ENCODE results near the gene NRCAM.
A peak's percentile ranks its signal among the peaks of the same experiment; 100 is the strongest.

The NRCAM gene

GRCh38 chr7:108152198-108152597 is 304.0 kb downstream of the NRCAM start:
- no peaks in the 10 kb centered on the region for H3K27me3 ChIP-seq (ENCODE audit: insufficient read depth, low read length, poor library complexity)
- H4K8ac ChIP-seq (ENCODE audit: low read depth, low read length), result no peak overlapping the region
- no peak overlapping the region for H2BK15ac ChIP-seq (replicated peaks; ENCODE audit: low read depth)
- H3K27ac ChIP-seq (ENCODE audit: low read depth, low read length), result no peak overlapping the region
- H3K56ac ChIP-seq (ENCODE audit: low read length), result no peak overlapping the region
- H3K79me1 ChIP-seq (ENCODE audit: low read length), result no peaks in the 10 kb centered on the region
- H3K9ac ChIP-seq (ENCODE audit: low read length), result no peak overlapping the region
- H3K79me2 ChIP-seq (ENCODE audit: control insufficient read depth, insufficient read depth, low read length), result no peaks in the 10 kb centered on the region
- H3K18ac ChIP-seq (ENCODE audit: low read length), result no peak overlapping the region
- H3K4ac ChIP-seq (ENCODE audit: low read depth, low read length), result no peak overlapping the region
- no peak overlapping the region for H2BK5ac ChIP-seq (ENCODE audit: low read length)
- H4K5ac ChIP-seq (ENCODE audit: low read length), result no peak overlapping the region
- no peaks in the 10 kb centered on the region for H3K36me3 ChIP-seq (ENCODE audit: control insufficient read depth, insufficient read depth, low read length)
- no peak overlapping the region for H3K4me3 ChIP-seq (ENCODE audit: low read length)
- no peaks in the 10 kb centered on the region for H3K4me1 ChIP-seq (ENCODE audit: control insufficient read depth, low read depth, low read length)
- no peak overlapping the region for H2BK120ac ChIP-seq (ENCODE audit: low read depth, low read length)
- DNase-seq, result no peak
- H3K4me2 ChIP-seq (ENCODE audit: low read length), result no peak overlapping the region
- no CpG with 5 or more reads among the region's 3 CpGs for WGBS (ENCODE audit: extremely low coverage, insufficient coverage, low lambda C conversion rate)
- no peak overlapping the region for H3K23ac ChIP-seq (ENCODE audit: low read length)
- no peak overlapping the region for H2AK5ac ChIP-seq (ENCODE audit: low read length)

DNA sequence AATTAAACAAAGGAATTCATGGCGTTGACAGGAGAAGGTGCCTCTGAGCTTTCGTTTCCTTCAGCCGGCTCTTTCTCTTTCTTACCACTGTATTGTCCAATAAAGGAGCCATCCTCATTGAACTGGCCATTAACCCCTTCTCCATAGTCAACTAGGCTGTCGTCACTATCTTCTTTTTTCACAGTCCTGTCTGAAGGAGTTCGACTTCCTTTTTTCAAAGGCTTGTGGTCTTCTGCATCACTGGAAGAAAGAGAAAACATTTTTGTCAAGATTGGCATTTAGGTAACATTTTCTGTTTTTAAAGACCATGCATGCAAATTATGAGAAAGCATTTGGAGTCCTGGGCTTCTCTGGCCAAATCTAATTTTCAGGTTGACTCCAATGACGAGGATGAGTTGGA is 306.3 kb downstream of the NRCAM start:
- H3K4me1 ChIP-seq (ENCODE audit: control insufficient read depth, low read depth, low read length), result no peaks in the 10 kb centered on the region
- H3K9ac ChIP-seq (ENCODE audit: low read length), result no peak overlapping the region
- H2BK120ac ChIP-seq (ENCODE audit: low read depth, low read length), result no peak overlapping the region
- H2BK5ac ChIP-seq (ENCODE audit: low read length), result no peak overlapping the region
- H3K4ac ChIP-seq (ENCODE audit: low read depth, low read length), result no peak overlapping the region
- no peak overlapping the region for H3K4me3 ChIP-seq (ENCODE audit: low read length)
- no peak overlapping the region for H3K4me2 ChIP-seq (ENCODE audit: low read length)
- WGBS (ENCODE audit: extremely low coverage, insufficient coverage, low lambda C conversion rate), result no CpG with 5 or more reads among the region's 6 CpGs
- H3K23ac ChIP-seq (ENCODE audit: low read length), result no peak overlapping the region
- no peak overlapping the region for H4K8ac ChIP-seq (ENCODE audit: low read depth, low read length)
- no peak overlapping the region for H3K18ac ChIP-seq (ENCODE audit: low read length)
- no peak overlapping the region for H4K5ac ChIP-seq (ENCODE audit: low read length)
- no peak for DNase-seq
- no peaks in the 10 kb centered on the region for H3K27me3 ChIP-seq (ENCODE audit: insufficient read depth, low read length, poor library complexity)
- no peaks in the 10 kb centered on the region for H3K36me3 ChIP-seq (ENCODE audit: control insufficient read depth, insufficient read depth, low read length)
- H3K79me2 ChIP-seq (ENCODE audit: control insufficient read depth, insufficient read depth, low read length), result no peaks in the 10 kb centered on the region
- H2BK15ac ChIP-seq (replicated peaks; ENCODE audit: low read depth), result no peak overlapping the region
- H2AK5ac ChIP-seq (ENCODE audit: low read length), result no peak overlapping the region
- H3K56ac ChIP-seq (ENCODE audit: low read length), result no peak overlapping the region
- H3K79me1 ChIP-seq (ENCODE audit: low read length), result no peaks in the 10 kb centered on the region
- H3K27ac ChIP-seq (ENCODE audit: low read depth, low read length), result no peak overlapping the region

- DNase-seq, result no peak
- Histone ChIP-seq H3K79me2 (ENCODE audit: control insufficient read depth, insufficient read depth, low read length) (no peaks in the 10 kb centered on the region), H4K5ac (ENCODE audit: low read length) (no peak overlapping the region), H3K9ac (ENCODE audit: low read length) (no peak overlapping the region), H4K8ac (ENCODE audit: low read depth, low read length) (no peak overlapping the region), H2BK5ac (ENCODE audit: low read length) (no peak overlapping the region), H2AK5ac (ENCODE audit: low read length) (no peak overlapping the region), H3K79me1 (ENCODE audit: low read length) (no peaks in the 10 kb centered on the region), H3K27ac (ENCODE audit: low read depth, low read length) (no peak overlapping the region), H3K4me2 (ENCODE audit: low read length) (no peak overlapping the region), H2BK15ac (replicated peaks; ENCODE audit: low read depth) (no peak overlapping the region), H2BK120ac (ENCODE audit: low read depth, low read length) (no peak overlapping the region), H3K27me3 (ENCODE audit: insufficient read depth, low read length, poor library complexity) (no peaks in the 10 kb centered on the region), H3K36me3 (ENCODE audit: control insufficient read depth, insufficient read depth, low read length) (no peaks in the 10 kb centered on the region), H3K18ac (ENCODE audit: low read length) (no peak overlapping the region), H3K23ac (ENCODE audit: low read length) (no peak overlapping the region), H3K4me1 (ENCODE audit: control insufficient read depth, low read depth, low read length) (no peaks in the 10 kb centered on the region), H3K4me3 (ENCODE audit: low read length) (no peak overlapping the region), H3K56ac (ENCODE audit: low read length) (no peak overlapping the region), H3K4ac (ENCODE audit: low read depth, low read length) (no peak overlapping the region)
- WGBS (ENCODE audit: extremely low coverage, insufficient coverage, low lambda C conversion rate), result no CpG with 5 or more reads among the region's 5 CpGs
Measured at GRCh38 chr7:108149119-108149518, 307.1 kb downstream of the NRCAM start.

DNA sequence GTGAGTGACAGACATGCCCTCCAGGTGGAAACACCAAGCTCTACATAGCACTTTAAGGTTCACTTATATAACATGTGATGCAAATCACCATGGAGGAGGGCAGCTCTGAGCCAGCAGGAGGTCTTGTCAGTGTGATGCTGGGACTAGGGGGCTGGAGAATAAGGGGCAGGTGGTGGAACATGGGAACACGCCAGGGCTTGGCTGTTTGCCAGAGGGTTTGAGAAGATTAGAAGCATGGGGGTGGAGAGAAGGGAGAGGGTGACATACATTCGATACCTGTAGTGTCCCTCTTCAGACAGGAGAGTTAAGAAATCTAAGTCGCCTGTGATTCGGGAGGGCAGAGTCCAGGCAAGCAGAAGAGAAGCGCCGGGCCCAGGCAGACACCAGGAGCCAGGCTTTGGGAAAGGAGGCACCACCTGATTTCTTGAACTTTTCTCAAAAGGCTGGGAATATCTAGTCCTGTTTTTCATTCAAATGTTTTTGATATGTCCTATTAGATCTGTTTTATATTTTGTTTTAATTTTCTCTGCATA is 309.1 kb downstream of the NRCAM start:
- Histone ChIP-seq H3K27me3 (ENCODE audit: insufficient read depth, low read length, poor library complexity) (no peaks in the 10 kb centered on the region), H2BK15ac (replicated peaks; ENCODE audit: low read depth) (no peak overlapping the region), H3K18ac (ENCODE audit: low read length) (no peak overlapping the region), H3K23ac (ENCODE audit: low read length) (no peak overlapping the region), H3K4me2 (ENCODE audit: low read length) (no peak overlapping the region), H2AK5ac (ENCODE audit: low read length) (no peak overlapping the region), H4K8ac (ENCODE audit: low read depth, low read length) (no peak overlapping the region), H3K36me3 (ENCODE audit: control insufficient read depth, insufficient read depth, low read length) (no peaks in the 10 kb centered on the region), H3K27ac (ENCODE audit: low read depth, low read length) (no peak overlapping the region), H3K4me1 (ENCODE audit: control insufficient read depth, low read depth, low read length) (no peaks in the 10 kb centered on the region), H3K79me2 (ENCODE audit: control insufficient read depth, insufficient read depth, low read length) (no peaks in the 10 kb centered on the region), H3K79me1 (ENCODE audit: low read length) (no peaks in the 10 kb centered on the region), H3K4ac (ENCODE audit: low read depth, low read length) (no peak overlapping the region), H2BK5ac (ENCODE audit: low read length) (no peak overlapping the region), H4K5ac (ENCODE audit: low read length) (no peak overlapping the region), H3K9ac (ENCODE audit: low read length) (no peak overlapping the region), H3K4me3 (ENCODE audit: low read length) (no peak overlapping the region), H2BK120ac (ENCODE audit: low read depth, low read length) (no peak overlapping the region), H3K56ac (ENCODE audit: low read length) (no peak overlapping the region)
- no peak for DNase-seq
- WGBS (ENCODE audit: extremely low coverage, insufficient coverage, low lambda C conversion rate), result no CpG with 5 or more reads among the region's 6 CpGs

- H3K56ac ChIP-seq (ENCODE audit: low read length), result peak overlapping the region; percentile 38
- H3K4me1 ChIP-seq (ENCODE audit: control insufficient read depth, low read depth, low read length), result no peaks in the 10 kb centered on the region
- peak; percentile 87 for DNase-seq
- no peak overlapping the region for H3K4ac ChIP-seq (ENCODE audit: low read depth, low read length)
- H3K79me2 ChIP-seq (ENCODE audit: control insufficient read depth, insufficient read depth, low read length), result no peaks in the 10 kb centered on the region
- H2AK5ac ChIP-seq (ENCODE audit: low read length), result no peak overlapping the region
- no peak overlapping the region for H3K23ac ChIP-seq (ENCODE audit: low read length)
- H3K27me3 ChIP-seq (ENCODE audit: insufficient read depth, low read length, poor library complexity), result no peaks in the 10 kb centered on the region
- H3K79me1 ChIP-seq (ENCODE audit: low read length), result no peaks in the 10 kb centered on the region
- H4K5ac ChIP-seq (ENCODE audit: low read length), result no peak overlapping the region
- WGBS (ENCODE audit: extremely low coverage, insufficient coverage, low lambda C conversion rate), result no CpG with 5 or more reads among the region's 12 CpGs
- no peak overlapping the region for H2BK5ac ChIP-seq (ENCODE audit: low read length)
- H2BK120ac ChIP-seq (ENCODE audit: low read depth, low read length), result no peak overlapping the region
- H3K9ac ChIP-seq (ENCODE audit: low read length), result peak overlapping the region; percentile 18
- no peak overlapping the region for H4K8ac ChIP-seq (ENCODE audit: low read depth, low read length)
- no peak overlapping the region for H2BK15ac ChIP-seq (replicated peaks; ENCODE audit: low read depth)
- H3K4me2 ChIP-seq (ENCODE audit: low read length), result peak overlapping the region; percentile 33
- no peak overlapping the region for H3K4me3 ChIP-seq (ENCODE audit: low read length)
- no peaks in the 10 kb centered on the region for H3K36me3 ChIP-seq (ENCODE audit: control insufficient read depth, insufficient read depth, low read length)
- H3K27ac ChIP-seq (ENCODE audit: low read depth, low read length), result no peak overlapping the region
- no peak overlapping the region for H3K18ac ChIP-seq (ENCODE audit: low read length)
Measured at GRCh38 chr7:108146070-108146842, 310.0 kb downstream of the NRCAM start.

- Histone ChIP-seq H2BK120ac (ENCODE audit: low read depth, low read length) (no peak overlapping the region), H3K36me3 (ENCODE audit: control insufficient read depth, insufficient read depth, low read length) (no peaks in the 10 kb centered on the region), H3K56ac (ENCODE audit: low read length) (no peak overlapping the region), H3K79me1 (ENCODE audit: low read length) (no peaks in the 10 kb centered on the region), H2AK5ac (ENCODE audit: low read length) (no peak overlapping the region), H3K4ac (ENCODE audit: low read depth, low read length) (no peak overlapping the region), H3K9ac (ENCODE audit: low read length) (no peak overlapping the region), H2BK15ac (replicated peaks; ENCODE audit: low read depth) (no peak overlapping the region), H3K18ac (ENCODE audit: low read length) (no peak overlapping the region), H3K23ac (ENCODE audit: low read length) (no peak overlapping the region), H3K27ac (ENCODE audit: low read depth, low read length) (no peak overlapping the region), H4K5ac (ENCODE audit: low read length) (no peak overlapping the region), H3K4me3 (ENCODE audit: low read length) (no peak overlapping the region), H4K8ac (ENCODE audit: low read depth, low read length) (no peak overlapping the region), H3K4me2 (ENCODE audit: low read length) (no peak overlapping the region), H3K79me2 (ENCODE audit: control insufficient read depth, insufficient read depth, low read length) (no peaks in the 10 kb centered on the region), H3K4me1 (ENCODE audit: control insufficient read depth, low read depth, low read length) (no peaks in the 10 kb centered on the region), H2BK5ac (ENCODE audit: low read length) (no peak overlapping the region), H3K27me3 (ENCODE audit: insufficient read depth, low read length, poor library complexity) (no peaks in the 10 kb centered on the region)
- peak; percentile 14 for DNase-seq
- no CpG with 5 or more reads among the region's 8 CpGs for WGBS (ENCODE audit: extremely low coverage, insufficient coverage, low lambda C conversion rate)
Measured at GRCh38 chr7:108145401-108145800, 310.8 kb downstream of the NRCAM start.
